Measurements from ENCODE around the gene GPC5.

GRCh38 chr13:92743992-92744391, 1345.6 kb downstream of the GPC5 start:
- TF ChIP-seq, protein P1, sequence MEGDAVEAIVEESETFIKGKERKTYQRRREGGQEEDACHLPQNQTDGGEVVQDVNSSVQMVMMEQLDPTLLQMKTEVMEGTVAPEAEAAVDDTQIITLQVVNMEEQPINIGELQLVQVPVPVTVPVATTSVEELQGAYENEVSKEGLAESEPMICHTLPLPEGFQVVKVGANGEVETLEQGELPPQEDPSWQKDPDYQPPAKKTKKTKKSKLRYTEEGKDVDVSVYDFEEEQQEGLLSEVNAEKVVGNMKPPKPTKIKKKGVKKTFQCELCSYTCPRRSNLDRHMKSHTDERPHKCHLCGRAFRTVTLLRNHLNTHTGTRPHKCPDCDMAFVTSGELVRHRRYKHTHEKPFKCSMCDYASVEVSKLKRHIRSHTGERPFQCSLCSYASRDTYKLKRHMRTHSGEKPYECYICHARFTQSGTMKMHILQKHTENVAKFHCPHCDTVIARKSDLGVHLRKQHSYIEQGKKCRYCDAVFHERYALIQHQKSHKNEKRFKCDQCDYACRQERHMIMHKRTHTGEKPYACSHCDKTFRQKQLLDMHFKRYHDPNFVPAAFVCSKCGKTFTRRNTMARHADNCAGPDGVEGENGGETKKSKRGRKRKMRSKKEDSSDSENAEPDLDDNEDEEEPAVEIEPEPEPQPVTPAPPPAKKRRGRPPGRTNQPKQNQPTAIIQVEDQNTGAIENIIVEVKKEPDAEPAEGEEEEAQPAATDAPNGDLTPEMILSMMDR (IDR thresholded peaks at IDR 0.05; ENCODE audit: low read length) = no peak
- no peak for TF ChIP-seq EZH2 (IDR thresholded peaks at IDR 0.05; ENCODE audit: borderline replicate concordance, low read length)

Data from OCI-LY1 (cell line).